Tibial artery (tissue), 4 donors: Measurements from ENCODE around the gene CLTRN.
A peak's percentile ranks its signal among the peaks of the same experiment; 100 is the strongest.

Source experiments
- DNase-seq, 2 donors: peaks; one replicate each; pipeline ENCODE4 v3.0.0-alpha.2; 2019
- H3K27ac ChIP-seq, 2 donors: fragments of 200-600 bp; sonication (generic) in 1 of 2; 1 replicate in 1 of 2; 2 replicates in 1 of 2; pipeline ENCODE4 v1.5.1; 2018 to 2019; ENCODE audit warnings: mild to moderate bottlenecking in 1 of 2
- H3K27me3 ChIP-seq, 2 donors: fragments of 200-600 bp; sonication (generic) in 1 of 2; one replicate each; pipeline versions ENCODE4 v1.5.1 to v1.6.0; 2016 to 2019
- H3K36me3 ChIP-seq, 3 donors: fragments of 200-600 bp; sonication (generic) in 2 of 3; one replicate each; pipeline ENCODE4 v1.5.1; 2016 to 2019; ENCODE audit warnings: mild to moderate bottlenecking in 2 of 3
- H3K4me1 ChIP-seq, 4 donors: fragments of 200-600 bp; sonication (generic) in 2 of 4; 1 replicate in 3 of 4; 2 replicates in 1 of 4; pipeline ENCODE4 v1.5.1; 2016 to 2019
- H3K4me3 ChIP-seq, 2 donors: fragments of 200-600 bp; sonication (generic) in 1 of 2; 1 replicate in 1 of 2; 2 replicates in 1 of 2; pipeline ENCODE4 v1.5.1; 2018 to 2019; ENCODE audit warnings: mild to moderate bottlenecking in 2 of 2
- H3K9me3 ChIP-seq, 3 donors: fragments of 200-600 bp; sonication (generic) in 1 of 3; one replicate each; pipeline ENCODE4 v1.5.1; 2016 to 2019
- CTCF ChIP-seq, 2 experiments: fragments of 200-600 bp in 1 of 2; fragments of 450-650 bp in 1 of 2; IDR thresholded peaks; one replicate each; pipeline ENCODE4 v1.5.1; 2017 to 2019; ENCODE audit warnings: antibody characterized with exemption in 2 of 2, mild to moderate bottlenecking in 1 of 2, moderate library complexity in 1 of 2
- intact Hi-C: fragments of 100-400 bp; cut with DNase I; formaldehyde crosslinking; loops from one replicate; pipeline ENCODE4 v1.15.0; 2023; ENCODE audit warnings: low total_unique reads

CLTRN gene

DNA sequence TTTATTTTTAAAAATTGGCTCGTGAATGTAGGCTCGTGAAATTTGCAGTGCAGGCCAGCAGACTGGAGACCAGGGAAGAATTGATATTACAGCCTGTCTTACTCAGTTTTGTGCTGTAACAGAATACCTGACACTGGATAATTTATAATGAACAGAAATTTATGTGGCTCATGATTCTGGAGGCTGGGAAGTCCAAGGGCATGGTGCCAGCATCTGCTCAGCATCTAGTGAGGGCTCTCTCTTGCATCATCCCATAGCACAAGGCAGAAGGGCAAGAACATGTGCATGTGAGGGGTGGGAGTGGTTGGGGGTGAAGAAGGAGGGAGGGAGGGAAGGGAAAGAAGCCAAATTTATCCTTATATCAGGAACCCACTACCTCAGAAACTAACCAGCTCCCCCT is 13.7 kb upstream of the CLTRN start:
- H3K4me3 ChIP-seq = no peak overlapping the region
- peaks cover 0 to 16% (median 5%) of the 10 kb centered on the region in 3 donors for H3K36me3 ChIP-seq
- H3K27me3 ChIP-seq = no peaks in the 10 kb centered on the region
- H3K9me3 ChIP-seq = no peaks in the 10 kb centered on the region
- no peak overlapping the region for H3K27ac ChIP-seq
- TF ChIP-seq CTCF (IDR thresholded peaks at IDR 0.05) = no peak
- DNase-seq = no peak
- H3K4me1 ChIP-seq = peaks cover 0 to 22% (median 8%) of the 10 kb centered on the region in 4 donors
- intact Hi-C loops = loop anchor here (10.0 kb wide), 1 partner anchor 176 kb away; the partner anchor contains the start of gene AP1S2

DNA sequence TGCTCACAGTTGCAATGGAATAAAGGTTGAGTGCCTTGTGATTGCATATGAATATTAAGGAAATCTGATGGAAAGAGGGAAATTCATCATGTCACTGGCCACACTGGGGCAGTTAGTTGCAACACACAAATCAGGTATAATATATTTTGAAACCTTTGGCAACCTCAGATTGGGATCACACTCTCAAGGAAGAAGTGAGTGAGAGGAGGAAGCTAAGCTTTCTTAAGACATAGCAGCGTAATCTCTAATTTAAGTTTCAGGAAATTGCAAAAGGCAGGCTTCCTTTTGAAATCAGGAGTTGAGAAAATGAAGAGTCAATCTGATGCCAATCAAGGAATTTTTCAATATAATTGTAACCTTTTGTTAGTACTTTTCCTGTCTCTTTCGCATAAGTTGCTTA is 12.3 kb upstream of the CLTRN start:
- no peaks in the 10 kb centered on the region for H3K27me3 ChIP-seq
- H3K27ac ChIP-seq = no peak overlapping the region
- peaks cover 0 to 22% (median 8%) of the 10 kb centered on the region in 4 donors for H3K4me1 ChIP-seq
- no peak for TF ChIP-seq CTCF (IDR thresholded peaks at IDR 0.05)
- DNase-seq = no peak
- H3K36me3 ChIP-seq = peaks cover 0 to 16% (median 5%) of the 10 kb centered on the region in 3 donors
- intact Hi-C loops = loop anchor here (10.0 kb wide), 1 partner anchor 178 kb away; the partner anchor contains the start of gene AP1S2
- H3K4me3 ChIP-seq = peak overlapping the region in 1 of 2 donors; percentile 64
- no peaks in the 10 kb centered on the region for H3K9me3 ChIP-seq

GRCh38 chrX:15675490-15675921 is 10.9 kb upstream of the CLTRN start:
- Histone ChIP-seq H3K9me3 (no peaks in the 10 kb centered on the region), H3K4me1 (peaks cover 0 to 22% (median 8%) of the 10 kb centered on the region in 4 donors), H3K36me3 (peaks cover 0 to 6% (median 0%) of the 10 kb centered on the region in 3 donors), H3K27ac (peak overlapping the region; percentile 97 to 99), H3K27me3 (no peaks in the 10 kb centered on the region), H3K4me3 (peak overlapping the region; percentile 64 to 75)
- DNase-seq = peak; percentile 71 to 84
- TF ChIP-seq CTCF (IDR thresholded peaks at IDR 0.05) = no peak
- intact Hi-C loops = loop anchor here (10.0 kb wide), 1 partner anchor 179 kb away; the partner anchor contains the start of gene AP1S2

DNA sequence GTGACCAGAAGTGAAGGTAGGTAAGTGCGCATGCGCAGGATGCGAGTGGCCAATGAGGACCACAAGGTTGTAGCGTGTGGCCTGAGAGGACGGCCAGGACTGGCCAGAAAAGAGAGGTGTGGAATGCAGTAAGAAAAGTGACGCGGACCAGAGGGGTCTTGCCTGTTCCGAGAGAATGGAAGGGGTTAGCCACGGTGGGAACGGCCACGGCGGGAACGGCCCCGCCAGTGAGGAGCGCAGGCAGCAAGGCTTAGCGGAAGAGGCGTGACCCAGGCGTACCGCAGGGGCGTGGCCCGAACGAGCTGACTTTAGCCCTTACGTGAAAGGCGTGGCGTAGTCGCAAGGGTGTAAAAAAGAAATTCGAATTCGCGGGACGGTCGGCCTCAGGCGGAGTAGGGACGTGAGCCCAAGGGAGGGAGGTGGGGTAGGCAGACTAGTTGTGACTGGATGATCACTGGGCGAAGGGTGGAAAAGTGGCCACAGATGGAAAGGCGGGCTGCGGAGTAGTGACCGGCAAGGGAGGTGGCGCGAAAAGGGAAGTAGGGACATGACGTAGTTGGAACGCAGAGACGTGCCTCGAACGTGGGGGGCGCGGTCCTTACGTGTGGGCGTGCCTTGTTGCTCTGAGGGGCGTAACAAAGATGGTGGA is 10.4 kb upstream of the CLTRN start:
- peak overlapping the region; percentile 97 to 99 for H3K27ac ChIP-seq
- peak overlapping the region; percentile 64 to 75 for H3K4me3 ChIP-seq
- H3K36me3 ChIP-seq = peaks cover 0 to 6% (median 0%) of the 10 kb centered on the region in 3 donors
- peaks cover 0 to 22% (median 8%) of the 10 kb centered on the region in 4 donors for H3K4me1 ChIP-seq
- TF ChIP-seq CTCF (IDR thresholded peaks at IDR 0.05) = no peak
- no peaks in the 10 kb centered on the region for H3K9me3 ChIP-seq
- peak; percentile 95 for DNase-seq
- intact Hi-C loops = loop anchor here (5.0 to 10.0 kb wide), 2 partner anchors 178 to 180 kb away; partner anchors contain the start of gene AP1S2
- H3K27me3 ChIP-seq = no peaks in the 10 kb centered on the region

- intact Hi-C loops = loop anchor here (5.0 to 10.0 kb wide), 2 partner anchors 177 to 180 kb away; partner anchors contain the start of gene AP1S2
- DNase-seq = no peak
Observed at GRCh38 chrX:15674514-15674840, 9.9 kb upstream of the CLTRN start.

More at GRCh38 chrX:15674514-15674840, 9.9 kb upstream of the CLTRN start:
- Histone ChIP-seq H3K4me1 (peaks cover 0 to 22% (median 8%) of the 10 kb centered on the region in 4 donors), H3K36me3 (peaks cover 0 to 5% (median 0%) of the 10 kb centered on the region in 3 donors), H3K27me3 (no peaks in the 10 kb centered on the region), H3K9me3 (no peaks in the 10 kb centered on the region), H3K27ac (peak overlapping the region; percentile 97 to 99), H3K4me3 (peak overlapping the region; percentile 64 to 75)
- no peak for TF ChIP-seq CTCF (IDR thresholded peaks at IDR 0.05)
